ENCODE data around the gene EPHB1.
A peak's percentile ranks its signal among the peaks of the same experiment; 100 is the strongest.

Gene EPHB1

GRCh38 chr3:134922866-134923265, 127.8 kb downstream of the EPHB1 start:
- Histone ChIP-seq H3K4me3 (ENCODE audit: low read length) (no peak overlapping the region), H3K27ac (ENCODE audit: low read length) (no peak overlapping the region), H3K9me3 (ENCODE audit: control insufficient read depth, low read depth, low read length) (no peaks in the 10 kb centered on the region), H3K9ac (ENCODE audit: low read length) (no peak overlapping the region), H3K36me3 (ENCODE audit: control insufficient read depth, low read depth, low read length) (no peaks in the 10 kb centered on the region), H3K4me1 (ENCODE audit: control insufficient read depth, low read depth, low read length) (no peaks in the 10 kb centered on the region), H3K27me3 (ENCODE audit: control insufficient read depth, insufficient read depth, low read length) (no peaks in the 10 kb centered on the region)

- Histone ChIP-seq H3K4me3 (ENCODE audit: low read length) (no peak overlapping the region), H3K36me3 (ENCODE audit: control insufficient read depth, low read depth, low read length) (no peaks in the 10 kb centered on the region), H3K27ac (ENCODE audit: low read length) (no peak overlapping the region), H3K27me3 (ENCODE audit: control insufficient read depth, insufficient read depth, low read length) (no peaks in the 10 kb centered on the region), H3K9ac (ENCODE audit: low read length) (no peak overlapping the region), H3K9me3 (ENCODE audit: control insufficient read depth, low read depth, low read length) (no peaks in the 10 kb centered on the region), H3K4me1 (ENCODE audit: control insufficient read depth, low read depth, low read length) (no peaks in the 10 kb centered on the region)
These were observed 128.2 kb downstream of the EPHB1 start for GRCh38 chr3:134923286-134923685.

- Histone ChIP-seq H3K4me1 (ENCODE audit: control insufficient read depth, low read depth, low read length) (peaks cover 15% of the 10 kb centered on the region), H3K9ac (ENCODE audit: low read length) (no peak overlapping the region)
These were observed 132.5 kb downstream of the EPHB1 start for GRCh38 chr3:134927599-134927998.

DNA sequence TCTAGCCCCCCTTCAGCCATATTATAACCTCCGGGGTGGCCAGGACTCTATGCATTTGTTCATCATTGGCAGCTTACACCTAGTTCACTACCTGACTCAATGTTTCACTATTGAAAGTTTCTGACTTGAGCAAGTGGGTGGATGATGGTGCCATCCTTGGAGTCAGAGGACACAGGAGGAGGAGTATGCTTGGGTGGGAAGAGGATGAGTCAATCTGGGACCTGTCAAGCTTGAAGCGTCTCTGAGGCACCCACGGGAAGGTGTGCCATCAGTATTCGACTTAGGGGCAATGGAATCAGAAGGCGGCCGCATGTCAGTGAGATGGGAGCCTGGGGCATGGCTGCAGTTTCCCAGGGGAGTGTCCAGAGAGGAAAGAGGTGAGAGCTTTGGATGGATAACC, 133.3 kb downstream of the EPHB1 start:
- H3K36me3 ChIP-seq (ENCODE audit: control insufficient read depth, low read depth, low read length), result no peaks in the 10 kb centered on the region
- no peak overlapping the region for H3K27ac ChIP-seq (ENCODE audit: low read length)
- H3K4me1 ChIP-seq (ENCODE audit: control insufficient read depth, low read depth, low read length), result peaks cover 15% of the 10 kb centered on the region
- H3K9ac ChIP-seq (ENCODE audit: low read length), result no peak overlapping the region
- H3K4me3 ChIP-seq (ENCODE audit: low read length), result no peak overlapping the region
- no peaks in the 10 kb centered on the region for H3K27me3 ChIP-seq (ENCODE audit: control insufficient read depth, insufficient read depth, low read length)
- no peaks in the 10 kb centered on the region for H3K9me3 ChIP-seq (ENCODE audit: control insufficient read depth, low read depth, low read length)

More at GRCh38 chr3:134927599-134927998, 132.5 kb downstream of the EPHB1 start:
- Histone ChIP-seq H3K9me3 (ENCODE audit: control insufficient read depth, low read depth, low read length) (no peaks in the 10 kb centered on the region), H3K27me3 (ENCODE audit: control insufficient read depth, insufficient read depth, low read length) (no peaks in the 10 kb centered on the region), H3K27ac (ENCODE audit: low read length) (no peak overlapping the region), H3K36me3 (ENCODE audit: control insufficient read depth, low read depth, low read length) (no peaks in the 10 kb centered on the region), H3K4me3 (ENCODE audit: low read length) (no peak overlapping the region)

GRCh38 chr3:134928819-134929218, 133.8 kb downstream of the EPHB1 start:
- no peaks in the 10 kb centered on the region for H3K27me3 ChIP-seq (ENCODE audit: control insufficient read depth, insufficient read depth, low read length)

DNA sequence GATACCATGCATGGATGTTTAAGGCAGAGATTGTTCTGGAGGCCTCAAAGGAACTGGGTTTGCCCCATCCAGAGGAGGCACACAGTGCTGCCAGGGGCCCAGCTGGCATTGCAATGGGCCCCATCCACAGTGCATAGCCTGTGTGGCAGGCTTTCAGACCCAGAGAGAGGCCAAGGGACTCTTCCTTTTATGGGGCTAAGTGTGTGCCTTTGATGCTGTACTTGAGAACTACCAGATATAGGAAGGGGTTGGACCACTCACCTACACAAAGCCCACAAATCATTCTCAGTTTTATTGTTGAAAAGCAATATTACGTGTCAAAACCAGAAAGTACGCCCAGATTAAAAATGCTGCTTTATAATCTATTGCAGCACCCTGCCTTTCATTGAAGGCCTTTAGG, 134.9 kb downstream of the EPHB1 start:
- H3K27me3 ChIP-seq (ENCODE audit: control insufficient read depth, insufficient read depth, low read length), result no peaks in the 10 kb centered on the region

More at GRCh38 chr3:134928819-134929218, 133.8 kb downstream of the EPHB1 start:
- Histone ChIP-seq H3K4me3 (ENCODE audit: low read length) (no peak overlapping the region), H3K27ac (ENCODE audit: low read length) (no peak overlapping the region), H3K9ac (ENCODE audit: low read length) (no peak overlapping the region), H3K4me1 (ENCODE audit: control insufficient read depth, low read depth, low read length) (peaks cover 15% of the 10 kb centered on the region), H3K9me3 (ENCODE audit: control insufficient read depth, low read depth, low read length) (no peaks in the 10 kb centered on the region), H3K36me3 (ENCODE audit: control insufficient read depth, low read depth, low read length) (no peaks in the 10 kb centered on the region)

DNA sequence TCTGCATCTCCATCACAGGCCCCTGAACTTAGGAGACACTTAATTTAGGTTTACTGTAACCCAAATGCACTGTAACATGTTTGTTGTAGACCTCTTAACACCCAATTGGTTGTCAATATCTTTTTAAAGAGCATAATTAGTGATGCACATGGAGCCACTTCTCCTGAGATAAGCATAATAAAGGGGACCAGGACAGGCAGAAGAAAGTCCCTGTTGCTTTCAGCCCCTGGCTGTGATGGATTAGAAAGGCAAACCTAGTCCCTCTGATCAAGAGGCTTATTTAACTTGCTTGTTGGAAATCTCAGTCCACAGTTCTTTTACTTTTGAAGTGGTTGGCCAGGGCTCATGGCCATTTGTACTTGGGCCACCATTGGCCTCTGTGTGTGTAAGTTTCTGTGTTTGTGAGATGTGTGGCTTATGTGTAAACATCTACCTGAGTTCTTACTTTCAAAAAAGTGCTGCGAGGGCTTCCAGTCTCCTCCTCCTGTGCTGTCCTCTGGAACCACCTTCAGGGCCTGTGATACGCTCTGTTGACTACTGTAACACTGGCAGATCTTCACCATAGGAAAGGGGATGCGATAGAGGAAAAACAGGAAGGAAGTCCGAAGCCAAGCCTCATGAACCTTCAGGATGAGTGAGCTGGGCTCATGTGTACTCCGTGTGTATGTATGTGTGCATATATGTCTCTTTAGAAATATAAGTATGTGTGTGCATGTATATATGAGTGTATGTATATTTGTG, 136.2 kb downstream of the EPHB1 start:
- no peak overlapping the region for H3K9ac ChIP-seq (ENCODE audit: low read length)
- peaks cover 15% of the 10 kb centered on the region for H3K4me1 ChIP-seq (ENCODE audit: control insufficient read depth, low read depth, low read length)

More for the DNA sequence above, 134.9 kb downstream of the EPHB1 start:
- H3K9ac ChIP-seq (ENCODE audit: low read length), result no peak overlapping the region
- no peak overlapping the region for H3K27ac ChIP-seq (ENCODE audit: low read length)
- H3K9me3 ChIP-seq (ENCODE audit: control insufficient read depth, low read depth, low read length), result no peaks in the 10 kb centered on the region
- H3K36me3 ChIP-seq (ENCODE audit: control insufficient read depth, low read depth, low read length), result no peaks in the 10 kb centered on the region
- no peak overlapping the region for H3K4me3 ChIP-seq (ENCODE audit: low read length)
- peaks cover 15% of the 10 kb centered on the region for H3K4me1 ChIP-seq (ENCODE audit: control insufficient read depth, low read depth, low read length)

DNA sequence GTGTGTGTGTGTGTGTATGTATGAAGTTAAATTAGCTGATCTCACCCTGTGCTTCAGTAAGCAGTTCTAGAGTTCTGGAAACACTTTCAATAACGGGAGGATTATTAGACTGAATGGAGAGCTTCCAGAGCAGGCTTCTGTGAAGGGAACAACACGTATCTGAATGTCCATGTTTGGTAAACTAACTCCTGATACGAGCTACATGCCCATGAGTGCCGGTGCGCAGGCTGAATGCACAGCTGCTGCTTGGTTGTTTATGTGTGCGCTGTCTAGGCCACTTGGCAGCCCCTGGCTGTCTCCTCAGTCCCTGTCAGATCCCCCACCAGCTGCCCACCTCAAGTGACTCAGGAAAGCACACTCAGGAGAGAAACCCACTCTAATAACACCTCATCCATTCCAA, 137.0 kb downstream of the EPHB1 start:
- no peaks in the 10 kb centered on the region for H3K27me3 ChIP-seq (ENCODE audit: control insufficient read depth, insufficient read depth, low read length)
- H3K36me3 ChIP-seq (ENCODE audit: control insufficient read depth, low read depth, low read length), result no peaks in the 10 kb centered on the region
- no peaks in the 10 kb centered on the region for H3K9me3 ChIP-seq (ENCODE audit: control insufficient read depth, low read depth, low read length)

More for the DNA sequence above, 136.2 kb downstream of the EPHB1 start:
- Histone ChIP-seq H3K9me3 (ENCODE audit: control insufficient read depth, low read depth, low read length) (no peaks in the 10 kb centered on the region), H3K27ac (ENCODE audit: low read length) (no peak overlapping the region), H3K27me3 (ENCODE audit: control insufficient read depth, insufficient read depth, low read length) (no peaks in the 10 kb centered on the region), H3K4me3 (ENCODE audit: low read length) (no peak overlapping the region), H3K36me3 (ENCODE audit: control insufficient read depth, low read depth, low read length) (no peaks in the 10 kb centered on the region)

GRCh38 chr3:134933997-134934396, 138.9 kb downstream of the EPHB1 start:
- peaks cover 7% of the 10 kb centered on the region for H3K27me3 ChIP-seq (ENCODE audit: control insufficient read depth, insufficient read depth, low read length)
- no peak overlapping the region for H3K9ac ChIP-seq (ENCODE audit: low read length)
- no peak overlapping the region for H3K27ac ChIP-seq (ENCODE audit: low read length)
- H3K4me1 ChIP-seq (ENCODE audit: control insufficient read depth, low read depth, low read length), result peaks cover 36% of the 10 kb centered on the region
- no peaks in the 10 kb centered on the region for H3K9me3 ChIP-seq (ENCODE audit: control insufficient read depth, low read depth, low read length)
- no peaks in the 10 kb centered on the region for H3K36me3 ChIP-seq (ENCODE audit: control insufficient read depth, low read depth, low read length)
- H3K4me3 ChIP-seq (ENCODE audit: low read length), result no peak overlapping the region

More for the DNA sequence above, 137.0 kb downstream of the EPHB1 start:
- no peak overlapping the region for H3K4me3 ChIP-seq (ENCODE audit: low read length)
- H3K27ac ChIP-seq (ENCODE audit: low read length), result no peak overlapping the region
- H3K4me1 ChIP-seq (ENCODE audit: control insufficient read depth, low read depth, low read length), result peaks cover 19% of the 10 kb centered on the region
- H3K9ac ChIP-seq (ENCODE audit: low read length), result no peak overlapping the region

DNA sequence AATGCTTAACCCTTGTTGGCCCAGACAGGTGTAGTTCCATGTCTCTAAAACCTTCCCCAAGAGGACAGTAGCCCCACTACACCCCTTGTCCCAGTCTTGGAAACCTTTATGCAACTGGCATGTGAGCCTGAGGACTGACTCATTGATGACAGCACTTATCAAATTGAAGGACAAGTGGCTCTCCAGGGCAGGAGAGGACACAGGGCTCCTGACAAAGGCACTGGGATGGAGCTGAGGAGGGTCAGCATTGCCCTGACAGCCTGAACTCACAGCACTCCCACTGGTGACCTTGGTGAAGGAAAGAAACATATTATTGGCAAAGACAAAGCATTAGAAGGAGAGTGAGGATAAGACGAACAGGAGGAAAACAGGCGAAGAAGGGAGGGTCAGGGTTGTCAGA, 139.9 kb downstream of the EPHB1 start:
- Histone ChIP-seq H3K4me3 (ENCODE audit: low read length) (no peak overlapping the region), H3K36me3 (ENCODE audit: control insufficient read depth, low read depth, low read length) (no peaks in the 10 kb centered on the region), H3K9me3 (ENCODE audit: control insufficient read depth, low read depth, low read length) (no peaks in the 10 kb centered on the region), H3K9ac (ENCODE audit: low read length) (no peak overlapping the region), H3K4me1 (ENCODE audit: control insufficient read depth, low read depth, low read length) (peaks cover 42% of the 10 kb centered on the region), H3K27me3 (ENCODE audit: control insufficient read depth, insufficient read depth, low read length) (peaks cover 16% of the 10 kb centered on the region), H3K27ac (ENCODE audit: low read length) (no peak overlapping the region)

GRCh38 chr3:134937256-134938028, 142.4 kb downstream of the EPHB1 start:
- Histone ChIP-seq H3K36me3 (ENCODE audit: control insufficient read depth, low read depth, low read length) (no peaks in the 10 kb centered on the region), H3K9me3 (ENCODE audit: control insufficient read depth, low read depth, low read length) (no peaks in the 10 kb centered on the region), H3K27me3 (ENCODE audit: control insufficient read depth, insufficient read depth, low read length) (peaks cover 24% of the 10 kb centered on the region), H3K4me1 (ENCODE audit: control insufficient read depth, low read depth, low read length) (peaks cover 34% of the 10 kb centered on the region), H3K9ac (ENCODE audit: low read length) (peak overlapping the region; percentile 37), H3K4me3 (ENCODE audit: low read length) (peak overlapping the region; percentile 1), H3K27ac (ENCODE audit: low read length) (peak overlapping the region; percentile 51)
